H9 (cell line): ENCODE results near the gene ACAD9. TPM values are rescaled to one million over a fixed set of nuclear protein-coding genes. Genes with fewer than 3 reads are reported as not detected.

Source experiments
- DNase-seq: peaks from one replicate; pipeline ENCODE4 v3.0.0-alpha.2; 2017
- H2AFZ ChIP-seq: one replicate; pipeline ENCODE4 v1.6.1; 2013; ENCODE audit warnings: mild to moderate bottlenecking, low read length, control low read depth, moderate library complexity
- H2AK5ac ChIP-seq: 2 replicates; pipeline ENCODE4 v1.6.1; 2013; ENCODE audit warnings: low read length, control low read depth, mixed read lengths; ENCODE audit not compliant: insufficient read length
- H2BK120ac ChIP-seq: one replicate; pipeline ENCODE4 v1.6.1; 2013; ENCODE audit warnings: low read depth, mild to moderate bottlenecking, low read length, control low read depth, inconsistent platforms; ENCODE audit not compliant: poor library complexity, severe bottlenecking
- H2BK12ac ChIP-seq: 2 replicates; pipeline ENCODE4 v1.6.1; 2013; ENCODE audit warnings: low read length, control low read depth, mixed read lengths, low read depth; ENCODE audit not compliant: insufficient read length
- H2BK15ac ChIP-seq: 2 replicates; pipeline ENCODE4 v1.6.1; 2013; ENCODE audit warnings: low read depth, low read length, control low read depth
- H2BK20ac ChIP-seq: one replicate; pipeline ENCODE4 v1.6.1; 2013; ENCODE audit warnings: low read depth, mild to moderate bottlenecking, low read length, control low read depth, inconsistent platforms; ENCODE audit not compliant: poor library complexity, severe bottlenecking
- H2BK5ac ChIP-seq: 2 replicates; pipeline ENCODE4 v1.6.1; 2013; ENCODE audit warnings: low read length, control low read depth, mixed read lengths; ENCODE audit not compliant: insufficient read length
- H3K14ac ChIP-seq: 2 replicates; pipeline ENCODE4 v1.6.1; 2013; ENCODE audit warnings: low read length, control low read depth; ENCODE audit not compliant: insufficient read depth
- H3K18ac ChIP-seq: 2 replicates; pipeline ENCODE4 v1.6.1; 2013; ENCODE audit warnings: low read depth, mild to moderate bottlenecking, mixed read lengths, low read length, control low read depth; ENCODE audit not compliant: insufficient read length
- H3K23ac ChIP-seq: 2 replicates; pipeline ENCODE4 v1.6.1; 2013; ENCODE audit warnings: low read length, control low read depth, mixed read lengths, low read depth; ENCODE audit not compliant: insufficient read length
- H3K23me2 ChIP-seq: 2 replicates; pipeline ENCODE4 v1.6.1; 2013; ENCODE audit warnings: low read depth, mild to moderate bottlenecking, mixed read lengths, low read length, control low read depth; ENCODE audit not compliant: insufficient read length, poor library complexity, severe bottlenecking
- H3K27ac ChIP-seq: 2 replicates; pipeline ENCODE4 v1.5.1; 2013; ENCODE audit warnings: low read length, control low read depth, mixed read lengths, low read depth; ENCODE audit not compliant: insufficient read length
- H3K27me3 ChIP-seq: 2 replicates; pipeline ENCODE4 v1.6.1; 2013; ENCODE audit warnings: low read length, control low read depth, inconsistent platforms; ENCODE audit not compliant: insufficient read depth
- H3K4ac ChIP-seq: 2 replicates; pipeline ENCODE4 v1.6.1; 2013; ENCODE audit warnings: low read depth, mild to moderate bottlenecking, control low read depth, inconsistent platforms, low read length, moderate library complexity
- H3K4me1 ChIP-seq: 2 replicates; pipeline ENCODE4 v1.6.1; 2013; ENCODE audit warnings: low read length, control low read depth, inconsistent platforms; ENCODE audit not compliant: insufficient read depth
- H3K4me2 ChIP-seq: 2 replicates; pipeline ENCODE4 v1.6.1; 2013; ENCODE audit warnings: low read length, control low read depth, mixed read lengths; ENCODE audit not compliant: insufficient read length, insufficient read depth
- H3K56ac ChIP-seq: 2 replicates; pipeline ENCODE4 v1.6.1; 2013; ENCODE audit warnings: low read depth, mild to moderate bottlenecking, mixed read lengths, low read length, control low read depth; ENCODE audit not compliant: insufficient read length
- H3K79me1 ChIP-seq: 2 replicates; pipeline ENCODE4 v1.6.1; 2013; ENCODE audit warnings: low read depth, mild to moderate bottlenecking, moderate library complexity, low read length, control low read depth, inconsistent platforms; ENCODE audit not compliant: insufficient read depth, poor library complexity, severe bottlenecking
- H3K79me2 ChIP-seq: 2 replicates; pipeline ENCODE4 v1.6.1; 2013; ENCODE audit warnings: low read length, control low read depth, inconsistent platforms; ENCODE audit not compliant: insufficient read depth
- H3K9ac ChIP-seq: 2 replicates; pipeline ENCODE4 v1.6.1; 2013; ENCODE audit warnings: low read length, control low read depth, mixed read lengths; ENCODE audit not compliant: insufficient read length; ENCODE audit errors: extremely low read depth
- H3K9me3 ChIP-seq: one replicate; pipeline ENCODE4 v1.6.1; 2013; ENCODE audit warnings: low read depth, low read length, inconsistent platforms; ENCODE audit not compliant: control insufficient read depth
- H3T11ph ChIP-seq: one replicate; pipeline ENCODE4 v1.6.1; 2013; ENCODE audit warnings: mild to moderate bottlenecking, low read length, control low read depth, inconsistent platforms
- H4K20me1 ChIP-seq: one replicate; pipeline ENCODE4 v1.6.1; 2013; ENCODE audit not compliant: control insufficient read depth, insufficient read length, insufficient read depth
- H4K5ac ChIP-seq: 2 replicates; pipeline ENCODE4 v1.6.1; 2013; ENCODE audit warnings: low read depth, mild to moderate bottlenecking, mixed read lengths, low read length, control low read depth; ENCODE audit not compliant: insufficient read length
- H4K8ac ChIP-seq: replicated peaks from 2 replicates; pipeline ENCODE4 v1.6.1; 2013; ENCODE audit warnings: low read length, control low read depth, mixed read lengths, low read depth; ENCODE audit not compliant: insufficient read length
- H4K91ac ChIP-seq: 2 replicates; pipeline ENCODE4 v1.6.1; 2013; ENCODE audit warnings: low read depth, mild to moderate bottlenecking, moderate library complexity, mixed read lengths, low read length, control low read depth; ENCODE audit not compliant: insufficient read length
- H3K27ac Mint-ChIP-seq, 3 experiments: 2 replicates in 2 of 3; 3 replicates in 1 of 3; pipeline ENCODE4 v1.8.0; 2020 to 2021; ENCODE audit warnings: mixed read lengths in 3 of 3, mild to moderate bottlenecking in 1 of 3, moderate library complexity in 1 of 3
- H3K27me3 Mint-ChIP-seq: 2 replicates; pipeline ENCODE4 v1.8.0; 2021; ENCODE audit warnings: low read depth, mild to moderate bottlenecking, moderate library complexity, mixed read lengths
- H3K36me3 Mint-ChIP-seq, 3 experiments: 2 replicates in 2 of 3; 3 replicates in 1 of 3; pipeline ENCODE4 v1.8.0; 2020 to 2021; ENCODE audit warnings: low read depth in 3 of 3, mixed read lengths in 3 of 3; ENCODE audit not compliant: insufficient read depth in 1 of 3
- H3K4me1 Mint-ChIP-seq, 2 experiments: 2 replicates each; pipeline ENCODE4 v1.8.0; 2020; ENCODE audit warnings: mixed read lengths in 2 of 2
- H3K4me3 Mint-ChIP-seq, 2 experiments: 2 replicates in 1 of 2; 3 replicates in 1 of 2; pipeline ENCODE4 v1.8.0; 2020 to 2021; ENCODE audit warnings: mild to moderate bottlenecking in 2 of 2, mixed read lengths in 2 of 2, moderate library complexity in 1 of 2
- H3K9me3 Mint-ChIP-seq, 2 experiments: 2 replicates in 1 of 2; 3 replicates in 1 of 2; pipeline ENCODE4 v1.8.0; 2020; ENCODE audit warnings: mild to moderate bottlenecking in 2 of 2, mixed read lengths in 2 of 2, moderate library complexity in 1 of 2
- WGBS: extraction: QIAGEN DNeasy Blood & Tissue Kit; methylation state at CpG from one replicate; pipeline ENCODE4 v1.1.7; 2013; ENCODE audit warnings: missing lambda C conversion rate, low lambda C conversion rate, mixed read lengths; ENCODE audit not compliant: insufficient read length; ENCODE audit errors: extremely low coverage; 5-methylcytosine and 5-hydroxymethylcytosine counted together
- total RNA-seq: library from RNA; stranded (reverse); gene quantifications from 2 replicates; pipeline ENCODE4 v1.2.1, GENCODE V29; 2021
- TF ChIP-seq, protein P1 (sequence below): fragments of 200-600 bp; sonication (generic); conservative IDR thresholded peaks from 3 replicates; pipeline ENCODE4 v1.8.0; 2021; ENCODE audit warnings: antibody characterized with exemption, mild to moderate bottlenecking

ACAD9 gene
- total RNA-seq, 1 experiment from 2014 or later, result 43.1 TPM

DNA sequence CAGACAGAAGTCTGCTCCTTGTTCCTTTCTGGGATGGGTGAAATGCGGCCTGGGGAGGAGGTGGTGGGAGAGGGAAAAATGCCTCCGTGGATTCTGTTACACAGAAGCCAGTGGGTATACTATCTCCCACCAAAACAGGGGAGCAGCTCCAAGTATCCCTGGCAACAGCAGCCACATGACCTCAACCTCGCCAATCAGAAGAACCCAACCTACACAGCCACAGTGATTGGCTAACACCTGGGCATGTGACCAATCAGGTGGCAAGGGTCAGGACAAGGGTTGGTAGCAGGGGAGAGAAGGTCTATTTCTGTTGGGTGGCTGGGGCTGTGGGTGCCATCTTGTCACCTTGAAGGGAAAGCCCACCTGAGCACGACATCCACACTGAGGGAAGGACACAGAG lies 9.1 kb upstream of the ACAD9 start:
- H2BK20ac ChIP-seq, result no peak overlapping the region
- no peaks in the 10 kb centered on the region for H3K4me1 ChIP-seq
- Mint-ChIP-seq H3K4me3 (no peak overlapping the region), H3K9me3 (no peaks in the 10 kb centered on the region), H3K36me3 (no peaks in the 10 kb centered on the region; a peak in 1 of 7 replicates), H3K27ac (no peak overlapping the region), H3K4me1 (peaks cover 3 to 4% of the 10 kb centered on the region in 2 experiments; a peak in 3 of 4 replicates), H3K27me3 (peaks cover 20% of the 10 kb centered on the region)
- H4K91ac ChIP-seq, result no peak overlapping the region
- H2BK15ac ChIP-seq, result no peak overlapping the region
- no peak overlapping the region for H2BK12ac ChIP-seq
- no peak overlapping the region for H4K5ac ChIP-seq
- H3K14ac ChIP-seq, result no peak overlapping the region
- no peak overlapping the region for H3K4me2 ChIP-seq
- no peak overlapping the region for H4K8ac ChIP-seq
- no peaks in the 10 kb centered on the region for H3K9me3 ChIP-seq
- H3K56ac ChIP-seq, result no peak overlapping the region
- H3K79me2 ChIP-seq, result no peaks in the 10 kb centered on the region
- TF ChIP-seq, protein P1, sequence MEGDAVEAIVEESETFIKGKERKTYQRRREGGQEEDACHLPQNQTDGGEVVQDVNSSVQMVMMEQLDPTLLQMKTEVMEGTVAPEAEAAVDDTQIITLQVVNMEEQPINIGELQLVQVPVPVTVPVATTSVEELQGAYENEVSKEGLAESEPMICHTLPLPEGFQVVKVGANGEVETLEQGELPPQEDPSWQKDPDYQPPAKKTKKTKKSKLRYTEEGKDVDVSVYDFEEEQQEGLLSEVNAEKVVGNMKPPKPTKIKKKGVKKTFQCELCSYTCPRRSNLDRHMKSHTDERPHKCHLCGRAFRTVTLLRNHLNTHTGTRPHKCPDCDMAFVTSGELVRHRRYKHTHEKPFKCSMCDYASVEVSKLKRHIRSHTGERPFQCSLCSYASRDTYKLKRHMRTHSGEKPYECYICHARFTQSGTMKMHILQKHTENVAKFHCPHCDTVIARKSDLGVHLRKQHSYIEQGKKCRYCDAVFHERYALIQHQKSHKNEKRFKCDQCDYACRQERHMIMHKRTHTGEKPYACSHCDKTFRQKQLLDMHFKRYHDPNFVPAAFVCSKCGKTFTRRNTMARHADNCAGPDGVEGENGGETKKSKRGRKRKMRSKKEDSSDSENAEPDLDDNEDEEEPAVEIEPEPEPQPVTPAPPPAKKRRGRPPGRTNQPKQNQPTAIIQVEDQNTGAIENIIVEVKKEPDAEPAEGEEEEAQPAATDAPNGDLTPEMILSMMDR, result no peak
- H3K18ac ChIP-seq, result no peak overlapping the region
- WGBS, result no CpG with 5 or more reads among the region's 4 CpGs
- H3K27me3 ChIP-seq, result no peaks in the 10 kb centered on the region
- no peak overlapping the region for H3K27ac ChIP-seq
- H2BK120ac ChIP-seq, result no peak overlapping the region
- H3K23me2 ChIP-seq, result no peaks in the 10 kb centered on the region
- H2BK5ac ChIP-seq, result no peak overlapping the region
- H3K9ac ChIP-seq, result no peak overlapping the region
- no peak overlapping the region for H3T11ph ChIP-seq
- H3K79me1 ChIP-seq, result no peaks in the 10 kb centered on the region
- no peak overlapping the region for H3K23ac ChIP-seq
- no peak overlapping the region for H3K4ac ChIP-seq
- no peak overlapping the region for H2AK5ac ChIP-seq
- no peak for DNase-seq
- H2AFZ ChIP-seq, result no peak overlapping the region
- H4K20me1 ChIP-seq, result no peaks in the 10 kb centered on the region
